Activated naive CD8-positive, alpha-beta T cell (primary cell): ENCODE results near the gene HEXIM1.
A peak's percentile ranks its signal among the peaks of the same experiment; 100 is the strongest.
"Not testable (repeated sequence)": the region's sequence is repeated elsewhere in the genome, so short reads cannot be mapped to it uniquely, and the experiment has no call there.

Experiments
- H3K27ac Mint-ChIP-seq: one replicate; pipeline ENCODE4 v1.8.0; 2021; ENCODE audit warnings: mixed read lengths
- H3K27me3 Mint-ChIP-seq: one replicate; pipeline ENCODE4 v1.8.0; 2021; ENCODE audit warnings: mixed read lengths
- H3K36me3 Mint-ChIP-seq: one replicate; pipeline ENCODE4 v1.8.0; 2021; ENCODE audit warnings: mixed read lengths
- H3K4me1 Mint-ChIP-seq: one replicate; pipeline ENCODE4 v1.8.0; 2021; ENCODE audit warnings: low read depth, mixed read lengths
- H3K4me3 Mint-ChIP-seq: one replicate; pipeline ENCODE4 v1.8.0; 2021; ENCODE audit warnings: mild to moderate bottlenecking, mixed read lengths
- H3K9me3 Mint-ChIP-seq: one replicate; pipeline ENCODE4 v1.8.0; 2021; ENCODE audit warnings: low read depth, mixed read lengths

The HEXIM1 gene

DNA sequence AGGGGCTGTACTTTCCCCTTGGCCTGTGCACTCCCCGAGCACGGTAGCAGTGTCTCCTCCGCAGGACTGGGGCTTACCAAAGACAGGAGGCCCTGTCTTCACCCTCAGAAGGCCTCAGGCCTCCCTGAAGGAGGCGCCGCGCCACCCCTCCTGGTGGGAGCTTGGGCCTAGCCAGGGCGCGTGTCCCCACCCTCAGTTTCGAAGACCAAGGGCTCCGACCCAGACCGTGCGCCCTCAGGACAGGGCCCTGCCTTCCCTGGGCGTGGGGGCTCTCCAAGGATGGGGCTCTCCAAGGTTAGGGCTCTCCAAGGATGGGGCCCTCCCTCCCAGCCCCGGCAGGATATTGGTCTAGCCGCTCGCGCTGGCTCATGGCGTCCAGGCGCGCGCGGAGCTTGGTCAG is 27.7 kb upstream of the HEXIM1 start:
- Mint-ChIP-seq H3K27me3 (no peaks in the 10 kb centered on the region), H3K9me3 (no peaks in the 10 kb centered on the region), H3K36me3 (no peaks in the 10 kb centered on the region), H3K27ac (no peak overlapping the region), H3K4me3 (no peak overlapping the region), H3K4me1 (peaks cover 2% of the 10 kb centered on the region)

DNA sequence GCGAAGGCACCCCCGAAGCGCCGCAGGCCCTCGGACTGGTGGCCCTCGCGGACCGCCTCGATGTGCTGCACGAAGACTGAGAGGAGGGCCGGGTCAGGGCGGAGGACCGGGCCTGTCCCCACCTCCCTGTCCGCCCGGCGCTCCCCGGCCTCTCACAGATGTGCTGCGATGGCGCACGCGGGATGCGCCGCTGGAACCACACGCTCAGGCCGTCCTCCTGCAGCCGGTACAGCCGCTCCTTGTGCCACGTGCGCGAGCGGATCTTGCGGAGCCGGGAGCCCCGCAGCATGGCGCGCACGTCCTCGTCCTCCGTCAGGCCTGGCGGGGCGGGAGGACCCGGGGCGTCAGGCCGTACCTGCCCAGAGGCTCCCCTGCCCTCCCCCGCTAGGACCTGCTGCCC is 27.2 kb upstream of the HEXIM1 start:
- H3K4me3 Mint-ChIP-seq = no peak overlapping the region
- no peaks in the 10 kb centered on the region for H3K36me3 Mint-ChIP-seq
- H3K4me1 Mint-ChIP-seq = peaks cover 2% of the 10 kb centered on the region
- H3K27me3 Mint-ChIP-seq = no peaks in the 10 kb centered on the region
- H3K27ac Mint-ChIP-seq = no peak overlapping the region
- no peaks in the 10 kb centered on the region for H3K9me3 Mint-ChIP-seq

DNA sequence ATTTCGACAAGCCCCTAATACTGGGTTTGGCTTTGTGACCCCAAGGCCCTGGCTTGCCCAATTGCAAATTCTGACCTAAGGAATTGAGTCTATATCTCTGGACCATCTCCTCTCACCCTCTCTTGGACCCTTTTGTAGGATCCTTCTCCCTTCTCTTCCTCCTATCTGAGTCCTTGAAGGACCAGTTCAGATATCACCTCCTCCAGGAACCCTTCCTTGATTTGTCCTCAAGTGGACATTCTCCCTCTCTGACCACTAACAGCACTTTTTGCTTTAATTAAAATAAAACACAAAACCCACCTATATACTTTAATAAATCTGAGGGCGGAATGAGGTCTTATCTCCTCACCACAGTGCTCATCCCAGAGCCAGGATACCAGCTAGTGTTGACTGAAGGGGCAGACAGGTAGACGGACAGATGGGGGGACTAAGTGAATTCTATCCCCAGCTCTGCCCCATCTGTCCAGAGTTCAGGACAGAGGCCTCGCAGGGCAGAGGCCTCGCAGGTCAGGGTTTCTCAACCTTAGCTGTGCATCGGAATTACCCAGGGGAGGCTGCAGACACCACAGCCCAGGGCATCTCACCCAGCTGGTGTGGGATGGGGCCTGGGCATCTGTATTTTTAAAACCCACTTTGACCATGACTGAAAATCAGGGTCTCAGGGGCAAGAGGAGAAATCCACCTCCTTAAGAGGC is 25.1 kb upstream of the HEXIM1 start:
- no peak overlapping the region for H3K27ac Mint-ChIP-seq
- no peaks in the 10 kb centered on the region for H3K27me3 Mint-ChIP-seq
- H3K36me3 Mint-ChIP-seq = no peaks in the 10 kb centered on the region

DNA sequence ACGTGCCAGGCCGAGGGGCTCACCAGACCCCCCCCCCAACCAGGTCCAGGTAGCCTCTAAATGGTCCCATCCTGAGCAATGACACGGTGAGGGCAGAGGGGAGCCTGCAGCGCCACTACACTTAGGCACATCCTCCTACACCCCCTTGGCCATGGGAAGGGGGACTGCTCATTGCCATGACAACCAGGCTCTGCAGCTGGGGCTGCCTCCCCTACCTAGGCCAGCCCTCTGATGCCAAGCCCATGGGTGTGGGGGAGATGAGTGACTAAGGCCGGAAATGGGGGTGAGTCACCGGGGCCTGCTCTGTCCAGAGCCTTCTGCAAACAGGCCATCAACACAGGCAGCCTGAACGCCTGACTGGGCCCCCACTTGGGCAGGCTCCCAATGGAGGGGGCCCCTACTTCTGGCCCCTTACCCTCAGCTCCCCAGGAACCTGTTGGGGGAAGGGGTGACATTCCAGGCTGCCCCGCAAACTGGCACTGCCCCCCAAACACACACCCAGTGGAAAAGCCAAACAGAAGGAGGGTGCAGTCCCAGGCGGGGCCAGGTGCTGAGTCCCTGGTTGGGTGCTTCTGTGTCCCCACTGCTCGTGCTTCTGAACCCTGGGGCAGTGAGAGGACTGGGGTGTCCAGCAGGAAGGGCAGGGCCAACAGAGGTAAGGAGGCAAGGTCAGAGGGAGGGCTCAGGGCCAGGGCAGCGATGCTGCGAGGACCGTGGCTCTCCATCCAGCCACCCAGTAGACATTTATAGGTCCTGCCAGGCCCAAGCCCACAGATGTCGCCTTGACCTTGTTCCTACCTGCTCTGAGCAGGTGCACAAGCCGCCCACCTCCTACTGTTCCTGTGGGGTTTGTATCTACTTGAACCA is 24.1 kb upstream of the HEXIM1 start:
- no peak overlapping the region for H3K27ac Mint-ChIP-seq
- no peaks in the 10 kb centered on the region for H3K9me3 Mint-ChIP-seq
- no peaks in the 10 kb centered on the region for H3K36me3 Mint-ChIP-seq
- peaks cover 2% of the 10 kb centered on the region for H3K4me1 Mint-ChIP-seq
- H3K27me3 Mint-ChIP-seq = no peaks in the 10 kb centered on the region
- H3K4me3 Mint-ChIP-seq = no peak overlapping the region

More for the DNA sequence above, 25.1 kb upstream of the HEXIM1 start:
- H3K9me3 Mint-ChIP-seq = no peaks in the 10 kb centered on the region
- H3K4me3 Mint-ChIP-seq = no peak overlapping the region
- peaks cover 2% of the 10 kb centered on the region for H3K4me1 Mint-ChIP-seq

DNA sequence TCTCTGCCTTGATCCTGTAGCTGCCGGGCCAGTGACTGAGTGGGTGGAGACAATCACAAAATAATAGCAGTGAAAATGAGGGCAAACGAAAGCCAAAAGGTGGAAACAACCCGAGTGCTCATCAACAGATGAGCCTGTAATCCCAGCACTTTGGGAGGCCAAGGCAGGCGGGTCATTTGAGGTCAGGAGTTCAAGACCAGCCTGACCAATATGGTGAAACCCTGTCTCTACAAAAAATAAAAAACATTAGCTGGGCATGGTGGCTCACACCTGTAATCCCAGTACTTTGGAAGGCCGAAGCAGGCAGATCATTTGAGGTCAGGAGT is 23.5 kb upstream of the HEXIM1 start:
- not testable (repeated sequence) for H3K4me3 Mint-ChIP-seq, H3K27me3 Mint-ChIP-seq, H3K27ac Mint-ChIP-seq, H3K4me1 Mint-ChIP-seq, H3K36me3 Mint-ChIP-seq, H3K9me3 Mint-ChIP-seq

DNA sequence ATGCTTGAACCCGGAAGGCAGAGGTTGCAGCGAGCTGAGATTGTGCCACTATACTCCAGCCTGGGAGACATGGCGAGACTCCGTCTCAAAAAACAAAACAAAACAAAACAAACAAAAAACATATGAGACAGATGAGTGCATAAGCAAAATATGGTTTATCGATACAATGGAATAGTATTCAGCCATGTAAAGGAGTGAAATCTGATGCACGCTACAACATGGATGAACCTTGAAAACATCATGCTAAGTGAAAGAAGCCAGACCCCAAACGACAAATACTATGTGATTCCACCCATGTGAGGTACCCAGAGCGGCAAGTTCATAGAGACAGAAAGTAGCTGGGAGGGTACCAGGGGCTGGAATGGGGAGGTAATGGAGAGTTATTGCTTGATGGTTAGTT is 22.8 kb upstream of the HEXIM1 start:
- no peak overlapping the region for H3K27ac Mint-ChIP-seq
- peaks cover 2% of the 10 kb centered on the region for H3K4me1 Mint-ChIP-seq
- no peaks in the 10 kb centered on the region for H3K27me3 Mint-ChIP-seq
- no peaks in the 10 kb centered on the region for H3K9me3 Mint-ChIP-seq
- H3K4me3 Mint-ChIP-seq = no peak overlapping the region
- no peaks in the 10 kb centered on the region for H3K36me3 Mint-ChIP-seq

DNA sequence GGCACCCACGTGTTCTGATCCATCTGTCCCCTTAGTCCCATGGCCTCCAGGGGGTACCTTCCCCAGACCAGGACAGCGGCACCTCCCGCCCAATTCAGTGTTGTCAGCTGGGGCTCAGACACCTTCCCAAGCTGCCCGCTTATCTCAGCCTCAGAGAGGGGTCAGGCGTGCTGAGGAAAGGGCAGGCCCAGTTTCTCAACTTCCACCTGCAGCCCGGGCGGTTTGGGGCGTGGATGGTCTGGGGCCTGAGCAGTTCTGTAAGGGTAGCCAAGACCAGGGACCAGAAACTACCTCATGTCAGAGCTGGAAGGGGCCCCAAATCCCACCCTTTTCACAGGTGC is 21.1 kb upstream of the HEXIM1 start:
- Mint-ChIP-seq H3K4me1 (peaks cover 4% of the 10 kb centered on the region), H3K27ac (no peak overlapping the region), H3K4me3 (no peak overlapping the region), H3K27me3 (no peaks in the 10 kb centered on the region), H3K9me3 (no peaks in the 10 kb centered on the region), H3K36me3 (no peaks in the 10 kb centered on the region)

DNA sequence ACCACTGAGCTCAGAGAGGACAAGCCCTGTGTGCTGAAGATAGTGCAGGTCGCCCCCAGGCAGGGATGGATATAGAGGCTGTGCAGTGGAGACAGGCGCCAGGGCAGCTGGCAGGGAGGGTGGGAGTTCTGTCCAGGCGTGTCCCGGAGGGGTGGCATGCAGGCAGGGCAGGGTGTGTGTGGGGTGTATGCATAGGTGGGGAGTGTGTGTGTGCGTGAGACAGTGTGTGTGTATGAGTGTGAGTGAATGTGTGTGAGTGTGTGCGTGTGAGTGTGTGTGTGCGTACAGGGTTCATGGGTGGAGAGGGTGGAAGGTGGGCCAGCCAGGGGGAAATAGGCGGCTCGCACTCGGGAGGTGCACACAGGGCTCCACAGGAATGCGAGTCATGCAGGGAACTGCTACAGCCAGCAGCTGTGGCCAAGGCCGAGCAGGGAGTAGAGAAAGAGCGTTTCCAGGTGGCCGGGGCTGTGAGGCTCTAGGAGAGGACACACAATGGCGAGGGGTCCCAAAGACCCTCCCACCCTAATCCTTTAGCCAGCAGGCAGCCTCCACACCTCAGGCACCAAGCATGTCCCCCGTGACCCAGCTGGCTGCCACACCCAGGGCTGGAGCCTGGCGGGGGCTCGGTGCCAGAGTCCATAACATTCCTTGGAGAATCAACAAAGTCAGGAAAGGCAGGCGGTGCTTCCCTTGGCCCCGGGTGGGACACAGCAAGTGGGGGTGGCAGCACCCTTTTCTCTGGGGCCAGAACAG is 20.6 kb upstream of the HEXIM1 start:
- H3K27ac Mint-ChIP-seq = no peak overlapping the region
- no peaks in the 10 kb centered on the region for H3K36me3 Mint-ChIP-seq
- H3K4me1 Mint-ChIP-seq = peaks cover 4% of the 10 kb centered on the region
- no peak overlapping the region for H3K4me3 Mint-ChIP-seq
- no peaks in the 10 kb centered on the region for H3K9me3 Mint-ChIP-seq
- no peaks in the 10 kb centered on the region for H3K27me3 Mint-ChIP-seq

DNA sequence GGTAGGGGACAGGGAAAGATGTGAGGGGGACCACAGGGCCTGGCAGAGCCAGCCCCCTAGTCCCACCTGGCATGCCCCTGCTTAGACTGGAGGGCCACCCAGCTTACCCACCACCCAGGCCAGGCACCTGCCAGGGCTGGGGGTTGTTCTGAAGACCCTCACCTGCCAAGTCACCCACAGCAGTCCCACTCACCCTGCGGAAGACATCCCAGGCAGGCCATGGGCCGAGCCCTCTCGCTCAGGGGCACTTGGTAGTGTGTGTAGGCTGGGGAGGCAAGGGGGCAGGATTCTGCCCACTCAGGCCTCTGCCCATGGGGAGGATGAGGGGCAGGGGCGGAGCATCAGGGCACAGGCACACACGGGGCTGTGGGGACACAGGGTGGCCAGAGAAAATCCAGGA is 19.9 kb upstream of the HEXIM1 start:
- no peaks in the 10 kb centered on the region for H3K27me3 Mint-ChIP-seq
- no peaks in the 10 kb centered on the region for H3K9me3 Mint-ChIP-seq
- no peak overlapping the region for H3K27ac Mint-ChIP-seq
- no peaks in the 10 kb centered on the region for H3K36me3 Mint-ChIP-seq
- peaks cover 4% of the 10 kb centered on the region for H3K4me1 Mint-ChIP-seq
- no peak overlapping the region for H3K4me3 Mint-ChIP-seq

DNA sequence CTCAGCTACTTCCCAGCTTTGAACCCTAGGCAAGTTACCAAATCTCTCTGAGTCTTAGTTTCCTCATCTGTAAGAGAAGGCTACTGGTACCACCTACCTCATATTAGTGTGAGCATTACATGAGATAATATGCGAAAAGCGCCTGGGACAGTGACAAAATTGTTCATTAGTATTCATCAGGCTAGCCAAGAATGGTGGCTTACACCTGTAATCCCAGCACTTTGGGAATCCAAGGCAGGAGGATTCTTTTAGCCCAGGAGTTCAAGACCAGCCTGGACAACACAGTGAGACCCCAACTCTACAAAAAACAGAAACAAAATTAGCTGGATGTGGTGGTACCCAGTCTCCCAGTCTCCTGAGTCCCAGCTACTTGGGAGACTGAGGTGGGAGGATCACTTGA is 19.3 kb upstream of the HEXIM1 start:
- no peaks in the 10 kb centered on the region for H3K27me3 Mint-ChIP-seq
- H3K9me3 Mint-ChIP-seq = no peaks in the 10 kb centered on the region
- no peaks in the 10 kb centered on the region for H3K36me3 Mint-ChIP-seq
- no peak overlapping the region for H3K4me3 Mint-ChIP-seq
- H3K4me1 Mint-ChIP-seq = peaks cover 8% of the 10 kb centered on the region
- H3K27ac Mint-ChIP-seq = no peak overlapping the region

DNA sequence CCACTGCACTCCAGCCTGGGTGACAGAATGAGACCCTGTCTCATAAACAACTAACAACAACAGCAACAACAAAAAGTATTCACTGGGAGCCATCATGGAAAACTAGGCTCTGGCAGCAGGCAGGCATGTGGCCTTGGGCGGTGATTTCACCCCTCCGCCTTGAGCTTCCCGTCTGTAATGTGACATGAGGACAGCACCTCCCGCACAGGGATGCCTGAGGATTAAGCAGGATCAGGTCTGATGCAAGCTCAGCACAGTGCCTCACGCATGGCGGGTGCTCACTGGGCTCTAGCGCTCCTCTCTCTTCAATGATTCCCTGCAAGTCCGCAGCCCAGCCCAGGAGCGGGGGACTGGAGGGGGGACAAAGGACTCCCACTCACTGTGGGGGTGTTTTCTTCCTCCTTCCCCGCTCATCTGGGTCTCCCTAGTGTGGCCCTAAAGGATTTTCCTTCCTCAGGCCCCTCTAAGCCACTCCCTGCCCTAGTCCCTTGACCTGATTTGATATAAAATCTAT is 18.8 kb upstream of the HEXIM1 start:
- H3K4me3 Mint-ChIP-seq = no peak overlapping the region
- no peaks in the 10 kb centered on the region for H3K27me3 Mint-ChIP-seq

DNA sequence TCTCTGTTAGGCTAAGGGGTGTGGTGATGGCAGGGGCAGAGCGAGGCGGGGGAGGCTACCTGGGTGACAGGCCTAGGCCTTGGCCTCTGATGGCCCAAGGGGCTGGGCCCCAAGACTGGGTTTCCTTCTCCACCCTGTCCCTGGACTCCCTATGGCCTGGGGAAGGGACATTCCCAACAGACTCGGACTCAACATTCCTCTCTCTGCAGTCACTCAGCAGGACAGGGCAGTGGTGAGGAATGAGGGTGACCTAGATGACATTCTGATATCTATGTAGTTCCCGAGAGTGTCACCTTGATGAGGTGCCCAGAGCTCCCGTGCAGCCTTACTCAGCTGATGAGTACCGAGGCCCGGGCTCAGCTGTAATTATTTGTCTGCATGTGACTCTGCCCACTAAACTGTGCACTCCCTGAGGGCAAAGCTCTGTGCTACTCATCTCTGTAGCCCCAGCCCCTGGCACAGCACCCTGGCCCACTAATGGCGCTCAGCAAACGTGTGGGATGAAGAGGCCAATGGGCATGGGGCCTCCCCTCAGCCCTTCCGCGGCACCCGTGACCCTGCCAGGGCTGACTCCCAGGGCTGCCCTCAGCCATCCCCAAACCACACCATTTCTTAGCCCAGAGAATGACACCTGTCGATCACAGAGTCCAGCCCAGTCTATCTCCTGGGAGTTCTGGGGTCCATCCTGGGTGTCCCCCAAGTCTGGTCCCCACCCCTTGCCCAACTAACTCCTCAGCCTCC is 18.2 kb upstream of the HEXIM1 start:
- no peaks in the 10 kb centered on the region for H3K9me3 Mint-ChIP-seq
- peaks cover 8% of the 10 kb centered on the region for H3K4me1 Mint-ChIP-seq
- H3K36me3 Mint-ChIP-seq = no peaks in the 10 kb centered on the region
- H3K27ac Mint-ChIP-seq = no peak overlapping the region
- H3K4me3 Mint-ChIP-seq = no peak overlapping the region
- H3K27me3 Mint-ChIP-seq = no peaks in the 10 kb centered on the region

More for the DNA sequence above, 18.8 kb upstream of the HEXIM1 start:
- Mint-ChIP-seq H3K36me3 (no peaks in the 10 kb centered on the region), H3K27ac (no peak overlapping the region), H3K4me1 (peaks cover 8% of the 10 kb centered on the region), H3K9me3 (no peaks in the 10 kb centered on the region)

DNA sequence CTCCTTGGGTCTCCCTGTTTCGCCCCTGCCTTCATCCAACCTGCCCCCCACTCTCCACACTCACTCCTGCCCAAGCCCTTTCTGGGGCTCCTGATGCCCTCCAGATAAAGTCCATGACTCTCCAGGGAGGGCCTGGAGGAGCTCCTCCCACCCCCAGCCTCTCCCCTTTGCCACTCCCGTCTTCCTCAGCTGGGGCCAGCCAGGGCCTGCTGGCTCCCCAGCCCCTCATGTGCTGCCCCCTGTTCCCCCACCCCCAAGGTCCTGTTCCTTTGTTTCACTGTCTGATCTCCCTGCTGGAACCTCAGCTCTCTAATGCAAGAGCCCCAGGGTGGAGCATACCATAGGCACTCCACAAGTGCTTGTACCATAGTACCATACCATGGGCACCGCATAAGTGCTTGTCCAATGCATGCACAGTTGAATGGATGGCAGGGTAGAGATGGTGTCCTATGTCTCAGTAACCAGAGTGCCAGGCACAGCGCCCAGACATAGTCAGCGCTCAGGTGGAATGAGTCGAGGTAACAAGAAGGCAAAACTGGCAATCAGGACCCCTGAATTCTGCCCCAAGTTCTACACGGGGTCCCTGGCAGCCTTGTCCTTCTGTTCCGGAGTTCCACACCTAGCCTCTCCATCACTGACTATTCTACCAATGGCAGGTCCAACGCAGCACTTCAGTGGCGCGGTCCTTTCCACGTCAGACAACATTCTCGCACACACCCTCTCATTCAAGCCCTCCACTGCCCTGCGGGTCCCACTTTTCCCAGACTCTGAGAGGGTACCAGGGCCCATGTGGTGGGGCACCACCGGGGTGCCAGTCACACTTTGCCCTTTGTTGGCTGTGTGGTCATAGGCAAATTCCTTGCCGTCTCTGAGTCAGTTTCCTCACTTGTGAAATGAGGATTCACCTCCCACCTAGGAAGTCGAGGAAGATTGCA is 17.3 kb upstream of the HEXIM1 start:
- Mint-ChIP-seq H3K27me3 (no peaks in the 10 kb centered on the region), H3K27ac (no peak overlapping the region), H3K9me3 (no peaks in the 10 kb centered on the region), H3K4me3 (peak overlapping the region; percentile 54), H3K4me1 (peaks cover 12% of the 10 kb centered on the region), H3K36me3 (no peaks in the 10 kb centered on the region)
